K562 (cell line): ENCODE data around the gene LITAF. TPM values are rescaled to one million over a fixed set of nuclear protein-coding genes. Genes with fewer than 3 reads are reported as not detected.

Experiments used
- ATAC-seq: fragments of 200-7000 bp; cut with Tn5 transposase; 3 replicates; pipeline ENCODE4 v1.9.1; 2020; ENCODE audit warnings: moderate library complexity
- BruUV-seq: library from RNA; stranded (reverse); fragments of 400-500 nt; replicated peaks from 2 replicates; lab custom pipeline; 2021; lab: Mats Ljungman, UMichigan
- CTCF ChIA-PET: fragments of 300-600 bp; formaldehyde crosslinking; extraction: SDS; loops from one replicate; lab custom pipeline; 2021; ENCODE audit warnings: low intra/inter-chr PET ratio; lab: Yijun Ruan, JAX
- POLR2A ChIA-PET: fragments of 300-600, 350-650 bp; sonication (Branson Sonifier 250); formaldehyde crosslinking; extraction: SDS; loops from one replicate; lab custom pipeline; 2021; ENCODE audit warnings: antibody characterized with exemption, inconsistent platforms; lab: Yijun Ruan, JAX
- DNase-seq, 4 experiments: peaks; one replicate each; pipeline versions ENCODE4 v3.0.0 to v3.0.0-alpha.2; 2011 to 2018; ENCODE audit warnings: low spot score in 3 of 4, mixed read lengths in 3 of 4; ENCODE audit errors: extremely low read depth in 1 of 4
- FAIRE-seq: peaks from 2 replicates; lab custom pipeline; 2011; peaks lifted over from hg19 to GRCh38; lab: Jason Lieb, UNC
- H2AFZ ChIP-seq: 2 replicates; pipeline ENCODE4 v1.6.0; 2011; ENCODE audit warnings: low read depth, low read length, control low read depth, inconsistent platforms
- H3K27ac ChIP-seq: fragments of 200-600 bp; 3 replicates; pipeline ENCODE4 v1.8.0; 2011; ENCODE audit warnings: low read depth, mild to moderate bottlenecking, control low read depth, inconsistent platforms, low read length, moderate library complexity, mixed read lengths; ENCODE audit errors: extremely low read depth
- H3K27me3 ChIP-seq, 2 experiments: fragments of 300-600 bp in 1 of 2; 2 replicates in 1 of 2; 3 replicates in 1 of 2; pipeline versions ENCODE4 v1.6.0 to v1.8.0; 2011; ENCODE audit warnings: inconsistent platforms in 2 of 2, low read length in 2 of 2, mild to moderate bottlenecking in 1 of 2, mixed read lengths in 1 of 2, moderate library complexity in 1 of 2; ENCODE audit not compliant: control insufficient read depth in 2 of 2, insufficient read depth in 2 of 2
- H3K36me3 ChIP-seq: fragments of 300-600 bp; 3 replicates; pipeline ENCODE4 v1.8.0; 2011; ENCODE audit warnings: mild to moderate bottlenecking, low read length, inconsistent platforms; ENCODE audit not compliant: control insufficient read depth, insufficient read depth
- H3K4me1 ChIP-seq, 2 experiments: fragments of 200-600 bp in 1 of 2; replicated peaks in 1 of 2; 2 replicates in 1 of 2; 3 replicates in 1 of 2; pipeline versions ENCODE4 v1.5.1 to v1.8.0; 2011; ENCODE audit warnings: inconsistent platforms in 2 of 2, low read length in 2 of 2, mild to moderate bottlenecking in 1 of 2, mixed read lengths in 1 of 2, moderate library complexity in 1 of 2; ENCODE audit not compliant: control insufficient read depth in 2 of 2, insufficient read depth in 2 of 2
- H3K4me2 ChIP-seq: 2 replicates; pipeline ENCODE4 v1.6.1; 2011; ENCODE audit warnings: low read length, control low read depth, inconsistent platforms, mixed read lengths; ENCODE audit not compliant: insufficient read depth
- H3K4me3 ChIP-seq: fragments of 200-600 bp; sonication (generic), shearing (Covaris generic); 2 replicates; pipeline ENCODE4 v1.5.1; 2016; ENCODE audit warnings: control low read depth, inconsistent platforms
- H3K79me2 ChIP-seq: fragments of 200-600 bp; 3 replicates; pipeline ENCODE4 v1.8.0; 2011; ENCODE audit warnings: low read length, inconsistent platforms; ENCODE audit not compliant: control insufficient read depth, insufficient read depth
- H3K9ac ChIP-seq, 2 experiments: 2 replicates each; pipeline versions ENCODE4 v1.6.0 to v1.6.1; 2011; ENCODE audit warnings: low read depth in 2 of 2, low read length in 2 of 2, control low read depth in 1 of 2, inconsistent platforms in 1 of 2, mild to moderate bottlenecking in 1 of 2, mixed read lengths in 1 of 2; ENCODE audit not compliant: insufficient read depth in 1 of 2
- H3K9me1 ChIP-seq: one replicate; pipeline ENCODE4 v1.6.0; 2011; ENCODE audit warnings: inconsistent platforms, mild to moderate bottlenecking, low read length, moderate library complexity; ENCODE audit not compliant: control insufficient read depth, insufficient read depth
- H3K9me3 ChIP-seq: replicated peaks from 2 replicates; pipeline ENCODE4 v1.5.1; 2011; ENCODE audit warnings: low read depth, low read length, inconsistent platforms; ENCODE audit not compliant: control insufficient read depth, insufficient read depth
- H4K20me1 ChIP-seq: replicated peaks from 2 replicates; pipeline ENCODE4 v1.6.1; 2011; ENCODE audit warnings: low read length, inconsistent platforms, mixed read lengths; ENCODE audit not compliant: control insufficient read depth, insufficient read depth
- CHD4 ChIP-seq: fragments of 200-600 bp; sonication (generic); IDR thresholded peaks from 3 replicates; pipeline ENCODE4 v1.6.1; 2012; ENCODE audit warnings: low read depth, mild to moderate bottlenecking, mixed read lengths, low read length, inconsistent platforms; ENCODE audit not compliant: insufficient read depth, insufficient replicate concordance, poor library complexity, severe bottlenecking
- ETV1 ChIP-seq: fragments of 450-650 bp; conservative IDR thresholded peaks from 2 replicates; pipeline ENCODE4 v1.6.1; 2016; ENCODE audit warnings: missing genetic modification characterization, control low read depth, low read depth, missing compliant biosample characterization
- WGBS: fragments of 100-300 bp; shearing (Covaris generic); methylation state at CpG from one replicate; pipeline ENCODE4 v1.1.6; 2016; ENCODE audit warnings: low coverage, mixed read lengths; ENCODE audit not compliant: insufficient coverage; ENCODE audit errors: missing lambda C conversion rate; 5-methylcytosine and 5-hydroxymethylcytosine counted together
- in situ Hi-C: fragments of 300-500 bp; cut with MboI; formaldehyde crosslinking; loops from 4 replicates; pipeline ENCODE4 v1.15.0; 2018; ENCODE audit warnings: inconsistent platforms, mixed read lengths
- intact Hi-C: fragments of 100-400 bp; cut with micrococcal nuclease; formaldehyde crosslinking; loops from 2 replicates; pipeline ENCODE4 v1.14.2; 2022
- polyA plus RNA-seq, 8 experiments: library from polyadenylated mRNA; depleted of rRNA in 4 of 8; stranded (reverse) in 5 of 8; unstranded in 3 of 8; fragments of >200 nt; fragmentation: Nextera tagmentation in 2 of 8; fragmentation: Illumina TruSeq in 1 of 8; extraction: Ambion mirVana in 2 of 8; extraction: Trizol in 1 of 8; gene quantifications; 2 replicates each; pipeline versions ENCODE4 v1.2.1 to v1.2.3, GENCODE V29; 2011 to 2014; ENCODE audit warnings: inconsistent platforms in 1 of 8, missing spikeins in 1 of 8
- total RNA-seq, 7 experiments: library from RNA; depleted of rRNA in 6 of 7; stranded (reverse); fragments of >200 nt in 6 of 7; fragmentation: Illumina TruSeq in 2 of 7; extraction: Trizol in 2 of 7; gene quantifications; 2 replicates each; pipeline versions ENCODE4 v1.2.1 to v1.2.3, GENCODE V29; 2011 to 2021; ENCODE audit warnings: low replicate concordance in 1 of 7
- TF ChIP-seq, protein P1 (sequence below): sonication (generic); formaldehyde crosslinking; IDR thresholded peaks from 2 replicates; pipeline ENCODE4 v1.9.0; 2022; ENCODE audit warnings: mild to moderate bottlenecking, missing genetic modification reagents

The LITAF gene
- total and polyA plus RNA-seq, 9 of the 15 experiments (the other 6 are each of a cell fraction or from before 2014, with no cell fraction given) = 4.1 to 17.8 (median 11.9) TPM

DNA sequence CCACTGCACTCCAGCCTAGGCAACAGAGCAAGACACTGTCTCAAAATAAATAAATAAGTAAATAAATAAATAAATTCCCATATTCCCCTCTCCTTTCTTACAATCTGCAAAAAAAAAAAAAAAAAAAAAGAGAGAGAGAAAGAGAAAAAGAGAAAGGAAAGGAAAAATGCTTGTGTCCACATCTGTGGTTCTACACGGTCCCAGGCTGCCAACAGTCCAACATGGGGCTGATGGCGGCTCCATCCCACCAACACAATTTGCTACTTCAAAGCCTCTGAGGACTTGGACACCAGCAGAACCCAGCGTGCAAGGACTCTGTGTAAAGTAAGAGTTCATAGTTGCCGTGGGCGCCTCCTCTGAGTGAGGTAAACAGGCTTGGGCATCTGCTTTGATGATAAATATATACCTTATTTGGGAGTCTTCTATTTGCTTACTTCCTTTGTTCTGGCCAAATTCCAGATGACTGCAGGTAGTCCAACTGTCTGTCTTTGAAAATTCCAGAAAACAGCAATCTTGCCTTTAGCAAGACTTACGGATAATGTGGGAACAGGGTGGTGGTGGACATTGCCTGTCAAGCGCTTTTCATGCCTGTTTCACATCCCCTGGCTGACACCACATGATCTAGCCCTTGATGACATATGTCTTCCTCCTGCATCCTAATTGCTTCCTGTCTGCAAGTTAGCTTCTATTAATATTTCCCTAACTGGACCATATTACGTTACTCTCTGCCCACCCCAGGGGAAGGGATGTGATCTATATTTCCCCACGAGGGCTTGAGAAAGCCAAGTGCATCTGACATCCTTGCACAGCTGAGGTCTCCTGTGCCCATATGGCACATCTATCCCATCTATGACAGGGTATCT is 10.1 kb downstream of the LITAF start:
- FAIRE-seq = no peak
- POLR2A ChIA-PET = interaction anchor here (0.6 to 1.3 kb wide), 4 partner anchors 7 to 294 kb away, joined by 3 to 5 read pairs (median 3); no protein-coding TSS in a partner anchor
- TF ChIP-seq, protein P1, sequence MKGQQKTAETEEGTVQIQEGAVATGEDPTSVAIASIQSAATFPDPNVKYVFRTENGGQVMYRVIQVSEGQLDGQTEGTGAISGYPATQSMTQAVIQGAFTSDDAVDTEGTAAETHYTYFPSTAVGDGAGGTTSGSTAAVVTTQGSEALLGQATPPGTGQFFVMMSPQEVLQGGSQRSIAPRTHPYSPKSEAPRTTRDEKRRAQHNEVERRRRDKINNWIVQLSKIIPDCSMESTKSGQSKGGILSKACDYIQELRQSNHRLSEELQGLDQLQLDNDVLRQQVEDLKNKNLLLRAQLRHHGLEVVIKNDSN = peak; percentile 27; the same call in 1 of the 2 replicates
- no peak for TF ChIP-seq CHD4
- 0 out of 2 replicates have a peak, but pooled peaks have one; percentile 10 for TF ChIP-seq ETV1 (tag)
- TF ChIP-seq, all 486 proteins: peak for 2

More for the DNA sequence above, 10.1 kb downstream of the LITAF start:
- Histone ChIP-seq H2AFZ (no peak overlapping the region), H3K4me1 (no peaks in the 10 kb centered on the region; a peak in 1 of 5 replicates), H3K36me3 (no peaks in the 10 kb centered on the region), H3K9me3 (no peaks in the 10 kb centered on the region), H3K9me1 (no peaks in the 10 kb centered on the region), H3K9ac (no peak overlapping the region), H3K27me3 (peaks cover 3 to 18% of the 10 kb centered on the region in 2 experiments; a peak in 3 of 5 replicates), H4K20me1 (no peaks in the 10 kb centered on the region; the same call in 1 of the 2 replicates), H3K4me3 (no peak overlapping the region), H3K79me2 (no peaks in the 10 kb centered on the region), H3K27ac (no peak overlapping the region), H3K4me2 (no peak overlapping the region)
- intact Hi-C loops (no loop called here), in situ Hi-C loops (no loop called here)
- BruUV-seq = no TSS peak
- WGBS = 15% methylated on average over 8 of the region's 9 CpGs
- ATAC-seq (no peak), DNase-seq (no peak)
- CTCF ChIA-PET = interaction anchor here (0.6 kb wide), 1 partner anchor 489 kb away, joined by 3 read pairs; no protein-coding TSS in a partner anchor
